GM18498 (cell line): ENCODE results near the gene TMPRSS4.
"Not testable (repeated sequence)": the region's sequence is repeated elsewhere in the genome, so short reads cannot be mapped to it uniquely, and the experiment has no call there.

Source experiments
- ATAC-seq: cut with Tn5 transposase; IDR thresholded peaks from one replicate; pipeline ENCODE4 v1.9.1; 2021; ENCODE audit warnings: mild to moderate bottlenecking, moderate library complexity; ENCODE audit not compliant: unreplicated experiment

Gene TMPRSS4

GRCh38 chr11:118055966-118056365 is 20.9 kb upstream of the TMPRSS4 start:
- no peak for ATAC-seq

GRCh38 chr11:118056806-118057205 is 20.1 kb upstream of the TMPRSS4 start:
- ATAC-seq, result no peak

GRCh38 chr11:118057251-118058145 is 19.4 kb upstream of the TMPRSS4 start:
- ATAC-seq, result no peak

GRCh38 chr11:118058311-118059245 is 18.3 kb upstream of the TMPRSS4 start:
- ATAC-seq, result no peak

GRCh38 chr11:118059246-118059940 is 17.5 kb upstream of the TMPRSS4 start:
- ATAC-seq, result no peak

GRCh38 chr11:118060081-118060661 is 16.7 kb upstream of the TMPRSS4 start:
- no peak for ATAC-seq

GRCh38 chr11:118060869-118061268 is 16.0 kb upstream of the TMPRSS4 start:
- no peak for ATAC-seq

- ATAC-seq, result no peak
These were observed 15.2 kb upstream of the TMPRSS4 start for GRCh38 chr11:118061586-118062125.

- not testable (repeated sequence) for ATAC-seq
These were observed 14.7 kb upstream of the TMPRSS4 start for GRCh38 chr11:118062181-118062580.

GRCh38 chr11:118062631-118063030 is 14.2 kb upstream of the TMPRSS4 start:
- ATAC-seq, result not testable (repeated sequence)

- no peak for ATAC-seq
These were observed 11.9 kb upstream of the TMPRSS4 start for GRCh38 chr11:118064956-118065355.

- ATAC-seq, result no peak
These were observed 11.5 kb upstream of the TMPRSS4 start for GRCh38 chr11:118065384-118065783.

GRCh38 chr11:118067006-118067405 is 9.9 kb upstream of the TMPRSS4 start:
- no peak for ATAC-seq

GRCh38 chr11:118068206-118068944 is 8.5 kb upstream of the TMPRSS4 start:
- ATAC-seq, result no peak

GRCh38 chr11:118068945-118069612 is 7.8 kb upstream of the TMPRSS4 start:
- ATAC-seq, result no peak

- ATAC-seq, result no peak
These were observed 5.4 kb upstream of the TMPRSS4 start for GRCh38 chr11:118071416-118072030.

- no peak for ATAC-seq
These were observed 3.3 kb upstream of the TMPRSS4 start for GRCh38 chr11:118073554-118073953.

- ATAC-seq, result no peak
These were observed 2.7 kb upstream of the TMPRSS4 start for GRCh38 chr11:118074091-118074685.
